WTC11 (cell line): Measurements from ENCODE around the gene PHLDB2. TPM values are rescaled to one million over a fixed set of nuclear protein-coding genes. Genes with fewer than 3 reads are reported as not detected.
A peak's percentile ranks its signal among the peaks of the same experiment; 100 is the strongest.

ENCODE experiments used
- ATAC-seq: fragments of 200-7000 bp; cut with Tn5 transposase; 2 replicates; pipeline ENCODE4 v1.10.0; 2021; ENCODE audit warnings: mild to moderate bottlenecking, moderate library complexity
- CTCF ChIA-PET: fragments of 300-600 bp; sonication (Branson Sonifier 250); formaldehyde crosslinking; loops from one replicate; lab custom pipeline; 2021; ENCODE audit warnings: antibody characterized with exemption; lab: Charles Lee
- POLR2A ChIA-PET: fragments of 350-600 bp; sonication (Branson Sonifier 250); formaldehyde crosslinking; loops from one replicate; lab custom pipeline; 2021; ENCODE audit warnings: antibody characterized with exemption; lab: Charles Lee
- DNase-seq: peaks from one replicate; pipeline ENCODE4 v3.0.0; 2021; ENCODE audit warnings: low spot score
- H3K27ac Mint-ChIP-seq: 2 replicates; pipeline ENCODE4 v1.8.0; 2021; ENCODE audit warnings: mixed read lengths
- H3K27me3 Mint-ChIP-seq: 2 replicates; pipeline ENCODE4 v1.8.0; 2021; ENCODE audit warnings: low read depth, mild to moderate bottlenecking, moderate library complexity, mixed read lengths
- H3K36me3 Mint-ChIP-seq: 2 replicates; pipeline ENCODE4 v1.8.0; 2021; ENCODE audit warnings: mixed read lengths
- H3K4me1 Mint-ChIP-seq: 2 replicates; pipeline ENCODE4 v1.8.0; 2022; ENCODE audit warnings: mixed read lengths
- H3K4me3 Mint-ChIP-seq: 2 replicates; pipeline ENCODE4 v1.8.0; 2021; ENCODE audit warnings: mild to moderate bottlenecking, moderate library complexity, mixed read lengths
- H3K9me3 Mint-ChIP-seq: 2 replicates; pipeline ENCODE4 v1.8.0; 2021; ENCODE audit warnings: mixed read lengths
- ATF1 ChIP-seq: sonication (generic); formaldehyde crosslinking; IDR thresholded peaks from 2 replicates; pipeline ENCODE4 v1.8.1; 2023; ENCODE audit warnings: mild to moderate bottlenecking, moderate library complexity, missing genetic modification reagents
- ATF2 ChIP-seq: sonication (generic); formaldehyde crosslinking; IDR thresholded peaks from 2 replicates; pipeline ENCODE4 v1.8.1; 2022; ENCODE audit warnings: low read depth, missing genetic modification reagents, borderline replicate concordance
- ATF3 ChIP-seq: sonication (generic); formaldehyde crosslinking; conservative IDR thresholded peaks from 2 replicates; pipeline ENCODE4 v1.8.1; 2022; ENCODE audit warnings: mild to moderate bottlenecking, missing genetic modification reagents
- ELF4 ChIP-seq: sonication (generic); formaldehyde crosslinking; IDR thresholded peaks from 2 replicates; pipeline ENCODE4 v1.8.1; 2022; ENCODE audit warnings: low read depth, mild to moderate bottlenecking, moderate library complexity, missing genetic modification reagents
- FOXP1 ChIP-seq: sonication (generic); formaldehyde crosslinking; IDR thresholded peaks from 2 replicates; pipeline ENCODE4 v1.8.0; 2022; ENCODE audit warnings: missing genetic modification reagents, mild to moderate bottlenecking, moderate library complexity, borderline replicate concordance
- GRHL2 ChIP-seq: fragments of 250-450 bp; sonication (Bioruptor Pico); IDR thresholded peaks from 2 replicates; pipeline ENCODE4 v1.8.0; 2022; ENCODE audit warnings: mild to moderate bottlenecking, moderate library complexity; ENCODE audit not compliant: insufficient replicate concordance, severe bottlenecking
- JUN ChIP-seq: sonication (generic); formaldehyde crosslinking; IDR thresholded peaks from 2 replicates; pipeline ENCODE4 v1.8.0; 2023; ENCODE audit warnings: mild to moderate bottlenecking, missing genetic modification reagents
- NFATC4 ChIP-seq: fragments of 250-450 bp; sonication (Bioruptor Pico); IDR thresholded peaks from 2 replicates; pipeline ENCODE4 v1.9.0; 2021; ENCODE audit warnings: mild to moderate bottlenecking
- TEAD1 ChIP-seq: sonication (generic); formaldehyde crosslinking; IDR thresholded peaks from 2 replicates; pipeline ENCODE4 v1.8.0; 2022; ENCODE audit warnings: mild to moderate bottlenecking, missing genetic modification reagents
- ZNF121 ChIP-seq: sonication (generic); formaldehyde crosslinking; IDR thresholded peaks from 2 replicates; pipeline ENCODE4 v1.8.0; 2023; ENCODE audit warnings: missing genetic modification reagents
- ZNF317 ChIP-seq: sonication (generic); formaldehyde crosslinking; IDR thresholded peaks from 2 replicates; pipeline ENCODE4 v1.8.1; 2023; ENCODE audit warnings: low read depth, mild to moderate bottlenecking, moderate library complexity, missing genetic modification reagents, borderline replicate concordance
- ZNF532 ChIP-seq: fragments of 250-450 bp; sonication (Bioruptor Pico); IDR thresholded peaks from 2 replicates; pipeline ENCODE4 v1.9.0; 2021; ENCODE audit warnings: mild to moderate bottlenecking, borderline replicate concordance
- total RNA-seq: library from RNA; stranded (reverse); gene quantifications from 3 replicates; pipeline ENCODE4 v1.2.3, GENCODE V29; 2021
- TF ChIP-seq, protein P1 (sequence below): sonication (generic); formaldehyde crosslinking; IDR thresholded peaks from 2 replicates; pipeline ENCODE4 v1.8.0; 2023; ENCODE audit warnings: mild to moderate bottlenecking, missing genetic modification reagents
- TF ChIP-seq, protein P2 (sequence below): fragments of 200-600 bp; IDR thresholded peaks from 2 replicates; pipeline ENCODE4 v1.8.0; 2022; ENCODE audit warnings: antibody characterized with exemption
- TF ChIP-seq, protein P3 (sequence below): sonication (generic); formaldehyde crosslinking; IDR thresholded peaks from 2 replicates; pipeline ENCODE4 v1.8.1; 2022; ENCODE audit warnings: low read depth, mild to moderate bottlenecking, moderate library complexity, missing genetic modification reagents, borderline replicate concordance

Gene PHLDB2
- total RNA-seq, 1 experiment from 2014 or later, result 40.3 TPM

DNA sequence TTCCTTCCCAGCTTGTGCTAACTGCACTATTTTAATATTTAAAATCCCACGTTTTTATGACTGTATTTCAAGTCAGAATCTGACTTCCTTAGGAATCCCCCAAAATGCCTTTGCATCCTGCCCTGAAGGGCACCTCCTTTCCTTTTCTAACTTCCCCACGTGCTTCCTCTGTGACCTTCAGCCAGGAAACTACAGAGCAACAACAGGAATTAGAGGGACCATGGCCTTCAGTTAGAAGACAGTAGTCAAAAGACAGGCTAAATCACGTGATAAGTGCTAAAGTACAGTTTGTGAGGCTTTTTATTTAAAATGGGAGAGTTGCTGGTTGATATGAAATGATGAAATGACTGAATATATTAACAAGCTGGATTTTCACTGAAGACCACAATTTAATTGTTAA is 108.0 kb downstream of the PHLDB2 start:
- Mint-ChIP-seq H3K4me3 (no peak overlapping the region), H3K4me1 (peaks cover 9% of the 10 kb centered on the region), H3K27ac (peak overlapping the region; percentile 57; the same call in 1 of the 2 replicates), H3K27me3 (no peaks in the 10 kb centered on the region), H3K36me3 (peaks cover 4% of the 10 kb centered on the region), H3K9me3 (no peaks in the 10 kb centered on the region)
- POLR2A ChIA-PET, result interaction anchor here (0.5 to 0.7 kb wide), 3 partner anchors 144 to 794 kb away, joined by 3 to 10 read pairs (median 3); no protein-coding TSS in a partner anchor
- CTCF ChIA-PET, result interaction anchor here (0.7 to 3.2 kb wide), 23 partner anchors 8 to 298 kb away, joined by 3 to 30 read pairs (median 6); partner anchors contain the start of genes ABHD10 and PHLDB2
- DNase-seq (no peak), ATAC-seq (no peak)
- TF ChIP-seq TEAD1 (CRISPR knock-in tag) (no peak), JUN (CRISPR knock-in tag) (no peak), GRHL2 (CRISPR knock-in tag) (no peak), ZNF121 (no peak), NFATC4 (no peak), ATF1 (no peak), ZNF532 (no peak)
- TF ChIP-seq, protein P1, sequence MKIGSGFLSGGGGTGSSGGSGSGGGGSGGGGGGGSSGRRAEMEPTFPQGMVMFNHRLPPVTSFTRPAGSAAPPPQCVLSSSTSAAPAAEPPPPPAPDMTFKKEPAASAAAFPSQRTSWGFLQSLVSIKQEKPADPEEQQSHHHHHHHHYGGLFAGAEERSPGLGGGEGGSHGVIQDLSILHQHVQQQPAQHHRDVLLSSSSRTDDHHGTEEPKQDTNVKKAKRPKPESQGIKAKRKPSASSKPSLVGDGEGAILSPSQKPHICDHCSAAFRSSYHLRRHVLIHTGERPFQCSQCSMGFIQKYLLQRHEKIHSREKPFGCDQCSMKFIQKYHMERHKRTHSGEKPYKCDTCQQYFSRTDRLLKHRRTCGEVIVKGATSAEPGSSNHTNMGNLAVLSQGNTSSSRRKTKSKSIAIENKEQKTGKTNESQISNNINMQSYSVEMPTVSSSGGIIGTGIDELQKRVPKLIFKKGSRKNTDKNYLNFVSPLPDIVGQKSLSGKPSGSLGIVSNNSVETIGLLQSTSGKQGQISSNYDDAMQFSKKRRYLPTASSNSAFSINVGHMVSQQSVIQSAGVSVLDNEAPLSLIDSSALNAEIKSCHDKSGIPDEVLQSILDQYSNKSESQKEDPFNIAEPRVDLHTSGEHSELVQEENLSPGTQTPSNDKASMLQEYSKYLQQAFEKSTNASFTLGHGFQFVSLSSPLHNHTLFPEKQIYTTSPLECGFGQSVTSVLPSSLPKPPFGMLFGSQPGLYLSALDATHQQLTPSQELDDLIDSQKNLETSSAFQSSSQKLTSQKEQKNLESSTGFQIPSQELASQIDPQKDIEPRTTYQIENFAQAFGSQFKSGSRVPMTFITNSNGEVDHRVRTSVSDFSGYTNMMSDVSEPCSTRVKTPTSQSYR (CRISPR knock-in tag), result no peak

GRCh38 chr3:111967651-111968274 is 108.7 kb downstream of the PHLDB2 start:
- H3K36me3 Mint-ChIP-seq, result peaks cover 4% of the 10 kb centered on the region
- H3K9me3 Mint-ChIP-seq, result no peaks in the 10 kb centered on the region
- no peaks in the 10 kb centered on the region for H3K27me3 Mint-ChIP-seq
- peak; percentile 90 for ATAC-seq
- no peak overlapping the region for H3K27ac Mint-ChIP-seq
- TF ChIP-seq ZNF317 (CRISPR knock-in tag), result no peak
- TF ChIP-seq, protein P2, sequence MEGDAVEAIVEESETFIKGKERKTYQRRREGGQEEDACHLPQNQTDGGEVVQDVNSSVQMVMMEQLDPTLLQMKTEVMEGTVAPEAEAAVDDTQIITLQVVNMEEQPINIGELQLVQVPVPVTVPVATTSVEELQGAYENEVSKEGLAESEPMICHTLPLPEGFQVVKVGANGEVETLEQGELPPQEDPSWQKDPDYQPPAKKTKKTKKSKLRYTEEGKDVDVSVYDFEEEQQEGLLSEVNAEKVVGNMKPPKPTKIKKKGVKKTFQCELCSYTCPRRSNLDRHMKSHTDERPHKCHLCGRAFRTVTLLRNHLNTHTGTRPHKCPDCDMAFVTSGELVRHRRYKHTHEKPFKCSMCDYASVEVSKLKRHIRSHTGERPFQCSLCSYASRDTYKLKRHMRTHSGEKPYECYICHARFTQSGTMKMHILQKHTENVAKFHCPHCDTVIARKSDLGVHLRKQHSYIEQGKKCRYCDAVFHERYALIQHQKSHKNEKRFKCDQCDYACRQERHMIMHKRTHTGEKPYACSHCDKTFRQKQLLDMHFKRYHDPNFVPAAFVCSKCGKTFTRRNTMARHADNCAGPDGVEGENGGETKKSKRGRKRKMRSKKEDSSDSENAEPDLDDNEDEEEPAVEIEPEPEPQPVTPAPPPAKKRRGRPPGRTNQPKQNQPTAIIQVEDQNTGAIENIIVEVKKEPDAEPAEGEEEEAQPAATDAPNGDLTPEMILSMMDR, result peak; percentile 87
- peak; percentile 87 for DNase-seq
- ChIA-PET CTCF (interaction anchor here (0.6 to 3.2 kb wide), 29 partner anchors 9 to 1167 kb away, joined by 3 to 30 read pairs (median 5); partner anchors contain the start of genes ABHD10 and PHLDB2), POLR2A (interaction anchor here (0.6 to 0.7 kb wide), 2 partner anchors 144 to 277 kb away, joined by 3 to 10 read pairs; no protein-coding TSS in a partner anchor)
- H3K4me3 Mint-ChIP-seq, result no peak overlapping the region
- H3K4me1 Mint-ChIP-seq, result peaks cover 9% of the 10 kb centered on the region

GRCh38 chr3:111968319-111969054 is 109.4 kb downstream of the PHLDB2 start:
- ATAC-seq (no peak), DNase-seq (no peak)
- Mint-ChIP-seq H3K9me3 (no peaks in the 10 kb centered on the region), H3K36me3 (peaks cover 4% of the 10 kb centered on the region), H3K27me3 (no peaks in the 10 kb centered on the region), H3K4me3 (no peak overlapping the region), H3K27ac (no peak overlapping the region), H3K4me1 (peaks cover 9% of the 10 kb centered on the region)
- POLR2A ChIA-PET, result no interaction called here
- CTCF ChIA-PET, result interaction anchor here (0.6 to 3.2 kb wide), 27 partner anchors 9 to 1168 kb away, joined by 3 to 30 read pairs (median 5); partner anchors contain the start of genes ABHD10 and PHLDB2
- TF ChIP-seq, protein P3, sequence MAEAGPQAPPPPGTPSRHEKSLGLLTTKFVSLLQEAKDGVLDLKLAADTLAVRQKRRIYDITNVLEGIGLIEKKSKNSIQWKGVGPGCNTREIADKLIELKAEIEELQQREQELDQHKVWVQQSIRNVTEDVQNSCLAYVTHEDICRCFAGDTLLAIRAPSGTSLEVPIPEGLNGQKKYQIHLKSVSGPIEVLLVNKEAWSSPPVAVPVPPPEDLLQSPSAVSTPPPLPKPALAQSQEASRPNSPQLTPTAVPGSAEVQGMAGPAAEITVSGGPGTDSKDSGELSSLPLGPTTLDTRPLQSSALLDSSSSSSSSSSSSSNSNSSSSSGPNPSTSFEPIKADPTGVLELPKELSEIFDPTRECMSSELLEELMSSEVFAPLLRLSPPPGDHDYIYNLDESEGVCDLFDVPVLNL (CRISPR knock-in tag), result no peak
- TF ChIP-seq ATF3 (CRISPR knock-in tag) (no peak), FOXP1 (CRISPR knock-in tag) (no peak), ELF4 (CRISPR knock-in tag) (no peak), GRHL2 (CRISPR knock-in tag) (no peak), ATF2 (CRISPR knock-in tag) (no peak)
